ENCODE data around the gene C2CD2.

- TF ChIP-seq USF2 (IDR thresholded peaks at IDR 0.05; ENCODE audit: borderline replicate concordance, low read depth, low read length) (no peak), CTCF (IDR thresholded peaks at IDR 0.05) (no peak), SMC3 (IDR thresholded peaks at IDR 0.05; ENCODE audit: low read depth, low read length) (no peak), RCOR1 (IDR thresholded peaks at IDR 0.05; ENCODE audit: low read length) (no peak), JUND (IDR thresholded peaks at IDR 0.05) (no peak), SIN3A (IDR thresholded peaks at IDR 0.05; ENCODE audit: borderline replicate concordance, low read depth, low read length) (no peak), MAX (IDR thresholded peaks at IDR 0.05; ENCODE audit: low read depth) (no peak), CHD2 (IDR thresholded peaks at IDR 0.05; ENCODE audit: low read length, partially characterized antibody) (no peak)
These were observed 45.0 kb downstream of the C2CD2 start for GRCh38 chr21:41908829-41909228.
